HG03097 (cell line): ENCODE results near the gene GLI1.
"Not testable (repeated sequence)": the region's sequence is repeated elsewhere in the genome, so short reads cannot be mapped to it uniquely, and the experiment has no call there.

ENCODE experiments used
- ATAC-seq: cut with Tn5 transposase; IDR thresholded peaks from one replicate; pipeline ENCODE4 v1.9.1; 2021; ENCODE audit not compliant: unreplicated experiment, low FRiP score

The GLI1 gene

DNA sequence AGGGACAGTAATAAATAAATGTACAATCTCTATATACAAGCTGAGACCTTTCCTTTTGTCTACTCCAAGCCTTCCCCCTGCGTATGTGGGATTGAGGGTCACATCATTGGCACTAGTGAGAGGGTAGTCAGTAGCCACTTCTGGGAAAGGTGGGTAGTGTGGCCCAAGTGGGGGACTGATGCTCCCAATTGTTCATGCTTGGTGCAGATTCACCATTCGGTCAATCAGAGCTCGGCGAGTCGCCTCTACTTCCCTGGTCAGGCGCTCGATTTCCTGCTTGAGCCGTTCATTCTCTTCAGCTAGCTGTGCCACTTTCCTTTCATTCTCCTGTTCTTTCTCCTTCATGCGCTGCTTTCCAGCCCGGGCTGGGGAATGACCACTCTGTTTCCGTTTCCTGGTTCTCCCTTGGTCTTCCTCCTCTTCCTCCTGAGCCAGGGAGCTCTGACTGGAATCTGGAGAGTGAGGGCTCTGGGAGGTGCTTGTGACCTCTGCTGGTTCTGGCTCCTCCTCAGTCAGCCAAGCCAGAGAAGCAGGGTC, 57.1 kb downstream of the GLI1 start:
- ATAC-seq: no peak

DNA sequence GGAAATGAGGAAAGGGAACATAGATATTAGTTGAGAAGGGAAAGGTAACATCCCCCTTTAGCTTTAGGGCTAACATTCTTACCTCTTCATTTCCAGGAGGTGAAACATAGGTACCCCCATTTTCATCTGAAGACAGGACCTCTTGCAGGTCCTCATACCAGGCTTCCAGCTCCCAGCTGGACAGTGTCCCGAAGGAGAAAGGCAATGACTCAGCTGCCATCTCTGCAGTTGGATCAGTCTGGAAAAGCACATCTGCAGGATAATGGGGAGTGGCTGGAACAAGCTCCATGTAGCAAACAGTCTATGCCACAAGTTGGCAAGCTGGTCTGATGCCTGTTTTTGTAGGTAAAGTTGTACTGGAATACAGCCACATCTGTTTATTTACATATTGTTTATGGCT, 57.6 kb downstream of the GLI1 start:
- no peak for ATAC-seq

DNA sequence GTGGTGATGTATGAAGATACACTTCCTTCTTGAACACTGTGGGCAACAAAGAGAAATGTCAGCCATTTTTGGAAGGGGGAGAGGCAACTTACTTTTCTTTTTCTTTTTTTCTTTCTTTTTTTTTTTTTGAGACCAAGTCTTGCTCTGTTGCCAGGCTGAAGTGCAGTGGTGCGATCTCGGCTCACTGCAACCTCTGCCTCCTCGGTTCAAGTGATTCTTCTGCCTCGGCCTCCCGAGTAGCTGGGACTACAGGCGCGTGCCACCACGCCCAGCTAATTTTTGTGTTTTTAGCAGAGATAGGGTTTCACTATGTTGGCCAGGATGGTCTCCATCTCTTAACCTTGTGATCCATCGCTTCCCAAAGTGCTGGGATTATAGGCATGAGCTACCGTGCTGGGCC, 58.1 kb downstream of the GLI1 start:
- not testable (repeated sequence) for ATAC-seq

DNA sequence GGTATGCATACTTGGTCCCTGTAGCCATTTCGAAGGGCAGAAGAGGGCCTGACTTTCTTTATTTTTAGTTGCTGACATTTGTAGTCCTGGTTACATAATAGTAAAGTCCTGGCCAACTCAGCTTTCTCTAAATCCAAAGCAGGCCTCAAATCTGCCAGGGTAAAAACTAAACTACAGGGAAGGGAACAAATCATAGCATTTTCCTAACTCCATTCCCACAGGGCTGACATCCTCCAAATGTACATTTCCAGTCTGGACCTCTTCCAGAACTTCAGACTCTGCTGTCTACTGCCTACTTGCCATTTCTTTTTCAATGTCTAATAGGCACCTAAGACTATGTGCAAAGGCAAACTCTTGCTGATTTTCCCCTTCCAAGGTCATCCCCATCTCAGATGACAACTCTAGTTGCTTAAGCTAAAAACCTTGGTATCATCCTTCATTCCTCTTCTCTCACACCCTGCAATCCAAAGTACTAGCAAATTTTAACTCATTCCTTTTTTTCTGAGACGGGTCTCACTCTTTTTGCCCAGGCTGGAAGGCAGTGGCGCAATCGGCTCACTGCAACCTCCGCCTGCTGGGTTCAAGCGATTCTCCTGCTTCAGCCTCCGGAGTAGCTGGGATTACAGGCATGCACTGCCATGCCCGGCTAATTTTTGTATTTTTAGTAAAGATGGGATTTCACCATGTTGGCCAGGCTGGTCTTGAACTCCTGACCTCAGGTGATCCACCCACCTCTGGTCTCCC, 58.8 kb downstream of the GLI1 start:
- ATAC-seq: no peak

DNA sequence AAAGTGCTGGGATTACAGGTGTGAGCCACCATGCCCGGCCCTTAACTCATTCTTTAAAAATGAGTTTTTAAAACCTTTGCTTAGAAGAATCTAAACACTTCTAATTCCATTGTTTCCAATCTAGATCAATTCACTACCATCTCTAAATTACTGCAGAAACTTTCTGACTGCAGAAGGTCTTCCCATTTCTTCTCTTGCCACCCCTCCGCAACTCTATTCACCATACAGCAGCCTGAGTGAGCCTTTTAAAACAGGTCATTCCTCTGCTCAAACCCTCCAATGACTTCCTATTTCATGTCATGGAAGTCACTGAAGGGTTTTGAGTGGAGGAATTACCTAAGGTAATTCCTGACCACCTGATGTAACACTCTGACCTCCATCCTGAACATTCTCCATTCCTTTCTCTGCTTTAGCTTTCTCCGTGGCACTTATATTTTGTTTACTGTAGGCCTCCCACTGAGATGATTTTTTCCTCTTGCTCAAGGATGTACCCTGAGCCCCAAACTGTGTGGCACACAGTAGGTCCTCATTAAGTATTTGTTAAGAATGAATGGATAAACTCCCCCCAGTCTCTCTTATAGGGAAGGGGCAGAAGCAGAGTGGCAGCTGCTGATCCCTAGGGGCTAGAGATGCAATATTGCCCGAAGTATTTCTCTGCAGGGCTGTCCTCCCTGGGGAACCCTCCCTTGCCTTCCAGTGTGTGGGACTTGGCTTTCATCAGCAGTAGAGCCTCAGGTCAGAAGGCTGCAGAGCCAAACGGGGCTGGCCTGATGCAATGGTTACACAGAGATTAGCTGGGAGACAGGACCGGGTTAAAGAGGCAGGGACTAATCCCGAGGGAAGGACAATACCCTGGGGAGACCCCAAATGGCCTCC, 59.6 kb downstream of the GLI1 start:
- ATAC-seq: no peak

DNA sequence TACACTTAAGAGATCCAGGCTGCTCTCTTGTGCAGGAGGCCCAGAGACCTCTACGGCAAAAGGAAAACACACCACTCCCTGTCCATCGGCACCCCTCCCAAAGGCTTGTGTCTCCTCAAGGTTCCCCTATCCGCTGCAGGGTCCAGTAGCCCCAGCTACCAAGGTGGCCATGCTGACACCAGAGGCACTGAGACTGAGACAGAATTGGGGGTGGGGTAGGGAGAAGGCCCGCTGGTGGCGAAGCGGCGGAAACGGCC, 60.1 kb downstream of the GLI1 start:
- ATAC-seq: no peak

DNA sequence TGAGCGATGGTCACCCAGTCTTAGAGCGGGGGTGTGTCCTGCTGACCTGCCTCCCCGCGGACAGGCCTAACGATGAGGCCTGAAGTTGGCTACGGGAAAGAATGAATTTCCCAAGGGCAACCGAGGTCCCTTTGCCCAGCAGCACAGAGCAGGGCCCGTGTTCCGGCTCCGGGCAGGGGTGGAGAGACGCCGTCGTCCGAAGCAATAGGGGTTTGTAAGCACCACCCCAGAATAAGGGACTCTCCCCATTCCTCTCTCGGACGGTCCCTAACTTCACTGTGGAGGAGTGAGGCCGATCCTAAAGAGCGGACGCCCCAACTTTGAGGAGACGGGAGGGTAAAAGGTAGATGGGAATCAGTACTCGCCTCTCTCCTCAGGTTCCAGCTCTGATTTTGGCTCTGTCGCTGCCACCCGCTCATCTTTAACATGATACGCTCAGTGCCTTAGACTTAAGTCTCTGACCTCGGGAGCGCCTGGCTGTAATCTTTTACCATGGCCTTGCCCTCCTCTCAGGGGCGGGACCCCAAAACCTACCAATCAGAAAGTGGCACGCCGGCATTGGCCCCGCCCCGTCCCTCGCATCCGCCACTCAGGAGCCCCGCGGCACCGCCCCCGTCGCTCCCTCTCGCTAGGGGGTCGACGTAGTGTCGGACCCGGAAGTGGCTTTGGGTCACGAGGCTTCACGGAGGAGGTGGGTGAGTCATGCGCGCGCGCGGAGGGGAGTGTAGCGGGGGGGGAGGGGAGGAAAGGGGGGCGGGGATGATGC, 60.7 kb downstream of the GLI1 start, which contains the start of gene DDIT3:
TSS of gene DDIT3 (minus strand) at position 462 of the 766 bp plus-strand sequence. CDS start 3,108 bp downstream, outside the sequence.
- ATAC-seq: peak; percentile 55

DNA sequence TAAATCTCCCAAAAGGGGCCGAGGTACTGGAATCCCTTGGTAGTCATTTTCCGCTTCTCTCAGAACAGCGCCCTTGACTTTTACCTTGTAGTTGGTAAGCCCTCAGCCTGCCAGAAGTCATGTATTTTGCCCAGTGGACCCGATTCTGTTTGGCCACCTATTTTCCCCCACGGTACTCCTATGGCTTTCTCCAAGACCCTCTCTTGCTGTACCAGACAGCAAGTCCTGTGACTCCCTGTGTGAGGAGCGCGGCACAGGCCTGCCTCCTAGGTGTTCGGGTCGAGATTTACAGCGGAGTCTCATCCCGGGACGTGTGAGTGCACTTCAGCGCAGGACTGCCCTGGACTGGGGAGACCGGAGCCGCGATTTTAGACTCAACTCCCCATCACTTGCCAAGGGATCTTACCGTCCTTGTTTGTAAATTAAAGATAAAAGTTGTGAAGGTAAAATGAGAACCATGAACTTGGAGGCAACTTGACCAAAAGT, 62.0 kb downstream of the GLI1 start:
- ATAC-seq: no peak
